Nephron progenitor cell (in vitro differentiated cells): ENCODE data around the gene P2RY8.
A peak's percentile ranks its signal among the peaks of the same experiment; 100 is the strongest.
"Not testable (repeated sequence)": the region's sequence is repeated elsewhere in the genome, so short reads cannot be mapped to it uniquely, and the experiment has no call there.

ENCODE experiments used
- DNase-seq: peaks from one replicate; pipeline ENCODE4 v3.0.0; 2021
- H3K27ac Mint-ChIP-seq: 2 replicates; pipeline ENCODE4 v1.8.0; 2021; ENCODE audit warnings: mild to moderate bottlenecking, moderate library complexity, mixed read lengths
- H3K27me3 Mint-ChIP-seq: 2 replicates; pipeline ENCODE4 v1.8.0; 2021; ENCODE audit warnings: mild to moderate bottlenecking, low read depth, mixed read lengths; ENCODE audit not compliant: poor library complexity
- H3K36me3 Mint-ChIP-seq: 2 replicates; pipeline ENCODE4 v1.8.0; 2021; ENCODE audit warnings: low read depth, mixed read lengths
- H3K4me1 Mint-ChIP-seq: 2 replicates; pipeline ENCODE4 v1.8.0; 2021; ENCODE audit warnings: mixed read lengths
- H3K4me3 Mint-ChIP-seq: 2 replicates; pipeline ENCODE4 v1.8.0; 2021; ENCODE audit warnings: mild to moderate bottlenecking, moderate library complexity, mixed read lengths
- H3K9me3 Mint-ChIP-seq: 2 replicates; pipeline ENCODE4 v1.8.0; 2021; ENCODE audit warnings: mild to moderate bottlenecking, moderate library complexity, mixed read lengths
- TF ChIP-seq, protein P1 (sequence below): fragments of 200-600 bp; sonication (generic); IDR thresholded peaks from 2 replicates; pipeline ENCODE4 v1.5.0; 2021; ENCODE audit warnings: antibody characterized with exemption

P2RY8 gene

GRCh38 chrX:1477229-1477628, 59.8 kb downstream of the P2RY8 start:
- H3K4me1 Mint-ChIP-seq: peaks cover 7% of the 10 kb centered on the region
- peaks cover 6% of the 10 kb centered on the region for H3K36me3 Mint-ChIP-seq
- no peak for DNase-seq
- H3K4me3 Mint-ChIP-seq: no peak overlapping the region
- peaks cover 41% of the 10 kb centered on the region for H3K9me3 Mint-ChIP-seq
- TF ChIP-seq, protein P1, sequence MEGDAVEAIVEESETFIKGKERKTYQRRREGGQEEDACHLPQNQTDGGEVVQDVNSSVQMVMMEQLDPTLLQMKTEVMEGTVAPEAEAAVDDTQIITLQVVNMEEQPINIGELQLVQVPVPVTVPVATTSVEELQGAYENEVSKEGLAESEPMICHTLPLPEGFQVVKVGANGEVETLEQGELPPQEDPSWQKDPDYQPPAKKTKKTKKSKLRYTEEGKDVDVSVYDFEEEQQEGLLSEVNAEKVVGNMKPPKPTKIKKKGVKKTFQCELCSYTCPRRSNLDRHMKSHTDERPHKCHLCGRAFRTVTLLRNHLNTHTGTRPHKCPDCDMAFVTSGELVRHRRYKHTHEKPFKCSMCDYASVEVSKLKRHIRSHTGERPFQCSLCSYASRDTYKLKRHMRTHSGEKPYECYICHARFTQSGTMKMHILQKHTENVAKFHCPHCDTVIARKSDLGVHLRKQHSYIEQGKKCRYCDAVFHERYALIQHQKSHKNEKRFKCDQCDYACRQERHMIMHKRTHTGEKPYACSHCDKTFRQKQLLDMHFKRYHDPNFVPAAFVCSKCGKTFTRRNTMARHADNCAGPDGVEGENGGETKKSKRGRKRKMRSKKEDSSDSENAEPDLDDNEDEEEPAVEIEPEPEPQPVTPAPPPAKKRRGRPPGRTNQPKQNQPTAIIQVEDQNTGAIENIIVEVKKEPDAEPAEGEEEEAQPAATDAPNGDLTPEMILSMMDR: no peak
- peaks cover 7% of the 10 kb centered on the region for H3K27me3 Mint-ChIP-seq
- H3K27ac Mint-ChIP-seq: no peak overlapping the region

DNA sequence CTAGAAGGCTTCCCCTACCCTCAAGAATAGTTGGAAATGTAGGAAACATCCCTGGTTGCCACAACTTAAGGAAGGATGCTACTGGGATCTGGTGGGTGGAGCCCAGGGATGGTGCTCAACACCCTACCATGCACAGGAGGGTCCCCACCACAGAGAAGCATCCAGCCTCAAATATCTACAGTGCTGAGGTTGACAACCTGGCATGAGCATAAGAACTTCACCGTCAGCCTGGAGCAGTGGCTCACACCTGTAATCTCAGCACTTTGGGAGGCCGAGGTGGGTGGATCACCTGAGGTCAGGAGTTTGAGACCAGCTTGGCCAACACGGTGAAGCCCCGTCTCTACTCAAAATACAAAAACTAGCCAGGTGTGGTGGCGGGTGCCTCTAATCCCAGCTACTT, 60.3 kb downstream of the P2RY8 start:
- peaks cover 45% of the 10 kb centered on the region for H3K9me3 Mint-ChIP-seq
- TF ChIP-seq, protein P1: no peak
- no peak overlapping the region for H3K4me3 Mint-ChIP-seq
- peaks cover 7% of the 10 kb centered on the region for H3K27me3 Mint-ChIP-seq
- peaks cover 3% of the 10 kb centered on the region for H3K4me1 Mint-ChIP-seq
- H3K36me3 Mint-ChIP-seq: peaks cover 6% of the 10 kb centered on the region
- no peak overlapping the region for H3K27ac Mint-ChIP-seq
- DNase-seq: no peak

- DNase-seq: no peak
- TF ChIP-seq, protein P1: no peak
- H3K9me3 Mint-ChIP-seq: peaks cover 45% of the 10 kb centered on the region
- peaks cover 7% of the 10 kb centered on the region for H3K27me3 Mint-ChIP-seq
- no peak overlapping the region for H3K27ac Mint-ChIP-seq
- no peak overlapping the region for H3K4me3 Mint-ChIP-seq
- peaks cover 6% of the 10 kb centered on the region for H3K36me3 Mint-ChIP-seq
- H3K4me1 Mint-ChIP-seq: peaks cover 4% of the 10 kb centered on the region
Observed at GRCh38 chrX:1475881-1476280, 61.1 kb downstream of the P2RY8 start.

- no peak overlapping the region for H3K27ac Mint-ChIP-seq
- peaks cover 7% of the 10 kb centered on the region for H3K27me3 Mint-ChIP-seq
- peaks cover 45% of the 10 kb centered on the region for H3K9me3 Mint-ChIP-seq
- H3K4me3 Mint-ChIP-seq: no peak overlapping the region
- peaks cover 6% of the 10 kb centered on the region for H3K36me3 Mint-ChIP-seq
- peaks cover 4% of the 10 kb centered on the region for H3K4me1 Mint-ChIP-seq
- TF ChIP-seq, protein P1: no peak
- DNase-seq: no peak
Observed at GRCh38 chrX:1475481-1475880, 61.5 kb downstream of the P2RY8 start.

DNA sequence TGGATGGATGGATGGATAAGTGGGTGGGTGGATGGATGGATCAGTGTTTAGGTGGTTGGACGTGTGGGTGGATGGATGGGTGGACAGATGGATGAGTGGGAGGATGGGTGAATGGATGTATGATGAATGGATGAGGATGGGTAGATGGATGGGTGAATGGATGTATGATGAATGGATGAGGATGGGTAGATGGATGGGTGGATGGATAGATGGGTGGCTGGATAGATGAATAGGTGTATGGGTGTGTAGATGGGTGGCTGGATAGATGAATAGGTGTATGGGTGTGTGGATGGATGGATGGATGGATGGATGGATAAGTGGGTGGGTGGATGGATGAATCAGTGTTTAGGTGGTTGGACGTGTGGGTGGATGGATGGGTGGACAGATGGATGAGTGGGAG, 62.4 kb downstream of the P2RY8 start:
- H3K36me3 Mint-ChIP-seq, H3K4me3 Mint-ChIP-seq, H3K27me3 Mint-ChIP-seq, DNase-seq, H3K4me1 Mint-ChIP-seq: not testable (repeated sequence)
- Mint-ChIP-seq H3K9me3 (peaks cover 36% of the 10 kb centered on the region), H3K27ac (peak overlapping the region; percentile 39)

DNA sequence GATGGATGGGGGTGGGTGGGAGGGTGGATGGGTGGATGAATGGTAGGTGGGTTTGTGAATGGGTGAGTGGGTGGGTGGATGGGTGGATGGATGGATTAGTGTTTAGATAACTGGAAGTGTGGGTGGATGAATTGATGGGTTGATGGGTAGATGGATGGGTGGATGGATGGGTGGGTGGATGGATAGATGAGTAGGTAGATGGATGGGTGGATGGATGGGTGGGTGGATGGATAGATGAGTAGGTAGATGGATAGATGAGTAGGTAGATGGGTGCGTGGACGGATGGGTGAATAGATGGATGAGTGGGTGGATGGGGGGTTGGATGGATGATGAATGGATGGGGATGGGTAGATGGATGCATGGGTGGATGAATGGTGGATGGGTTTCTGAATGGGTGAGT, 64.0 kb downstream of the P2RY8 start:
- Mint-ChIP-seq H3K27ac (no peak overlapping the region), H3K9me3 (peaks cover 23% of the 10 kb centered on the region), H3K36me3 (no peaks in the 10 kb centered on the region), H3K27me3 (peaks cover 7% of the 10 kb centered on the region), H3K4me1 (peaks cover 4% of the 10 kb centered on the region), H3K4me3 (no peak overlapping the region)
- TF ChIP-seq, protein P1: no peak
- no peak for DNase-seq
